ENCODE results near the gene COA1.

COA1 gene

DNA sequence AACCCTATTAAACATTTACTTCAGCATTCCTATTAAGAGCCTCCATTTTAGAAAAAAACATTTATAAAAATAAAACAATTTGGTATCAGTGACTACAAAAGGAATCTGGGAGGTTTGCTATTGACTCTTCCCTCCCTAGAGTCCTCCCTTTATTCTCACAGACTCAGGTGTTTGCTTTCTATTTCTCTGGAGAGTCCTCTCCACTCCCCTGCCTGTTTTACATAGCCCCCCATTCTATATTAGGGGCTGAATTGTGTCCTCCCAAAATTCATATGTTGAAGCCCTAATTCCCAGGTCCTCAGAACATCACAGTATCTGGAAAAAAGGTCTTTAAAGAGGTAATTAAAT is 69.8 kb downstream of the COA1 start:
- Histone ChIP-seq H3K27me3 (ENCODE audit: low read length) (no peaks in the 10 kb centered on the region), H3K79me2 (ENCODE audit: insufficient read depth, low read length) (peaks cover 87% of the 10 kb centered on the region), H3K36me3 (ENCODE audit: low read length) (0 out of 2 replicates have a peak, but pooled peaks cover 13% of the 10 kb centered on the region), H3K9ac (ENCODE audit: low read length) (peak overlapping the region; percentile 50), H3K9me2 (replicated peaks; ENCODE audit: insufficient read depth, low read length) (no peaks in the 10 kb centered on the region), H3F3A (ENCODE audit: insufficient read depth) (peaks cover 39% of the 10 kb centered on the region), H4K20me1 (ENCODE audit: low read depth, low read length) (no peaks in the 10 kb centered on the region), H3K27ac (ENCODE audit: low read depth, low read length) (peak overlapping the region; percentile 81), H3K9me3 (ENCODE audit: insufficient read depth, low read length) (no peaks in the 10 kb centered on the region), H3K4me2 (ENCODE audit: low read depth, low read length, poor library complexity, severe bottlenecking) (peak overlapping the region; percentile 50), H3K4me3 (ENCODE audit: insufficient read depth, low read length, poor library complexity, severe bottlenecking) (peak overlapping the region; percentile 2), H2AFZ (ENCODE audit: low read depth, low read length, severe bottlenecking) (no peak overlapping the region)
- TF ChIP-seq, protein P1, sequence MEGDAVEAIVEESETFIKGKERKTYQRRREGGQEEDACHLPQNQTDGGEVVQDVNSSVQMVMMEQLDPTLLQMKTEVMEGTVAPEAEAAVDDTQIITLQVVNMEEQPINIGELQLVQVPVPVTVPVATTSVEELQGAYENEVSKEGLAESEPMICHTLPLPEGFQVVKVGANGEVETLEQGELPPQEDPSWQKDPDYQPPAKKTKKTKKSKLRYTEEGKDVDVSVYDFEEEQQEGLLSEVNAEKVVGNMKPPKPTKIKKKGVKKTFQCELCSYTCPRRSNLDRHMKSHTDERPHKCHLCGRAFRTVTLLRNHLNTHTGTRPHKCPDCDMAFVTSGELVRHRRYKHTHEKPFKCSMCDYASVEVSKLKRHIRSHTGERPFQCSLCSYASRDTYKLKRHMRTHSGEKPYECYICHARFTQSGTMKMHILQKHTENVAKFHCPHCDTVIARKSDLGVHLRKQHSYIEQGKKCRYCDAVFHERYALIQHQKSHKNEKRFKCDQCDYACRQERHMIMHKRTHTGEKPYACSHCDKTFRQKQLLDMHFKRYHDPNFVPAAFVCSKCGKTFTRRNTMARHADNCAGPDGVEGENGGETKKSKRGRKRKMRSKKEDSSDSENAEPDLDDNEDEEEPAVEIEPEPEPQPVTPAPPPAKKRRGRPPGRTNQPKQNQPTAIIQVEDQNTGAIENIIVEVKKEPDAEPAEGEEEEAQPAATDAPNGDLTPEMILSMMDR (IDR thresholded peaks at IDR 0.05; ENCODE audit: insufficient read depth, low read length, poor library complexity, severe bottlenecking), result no peak

DNA sequence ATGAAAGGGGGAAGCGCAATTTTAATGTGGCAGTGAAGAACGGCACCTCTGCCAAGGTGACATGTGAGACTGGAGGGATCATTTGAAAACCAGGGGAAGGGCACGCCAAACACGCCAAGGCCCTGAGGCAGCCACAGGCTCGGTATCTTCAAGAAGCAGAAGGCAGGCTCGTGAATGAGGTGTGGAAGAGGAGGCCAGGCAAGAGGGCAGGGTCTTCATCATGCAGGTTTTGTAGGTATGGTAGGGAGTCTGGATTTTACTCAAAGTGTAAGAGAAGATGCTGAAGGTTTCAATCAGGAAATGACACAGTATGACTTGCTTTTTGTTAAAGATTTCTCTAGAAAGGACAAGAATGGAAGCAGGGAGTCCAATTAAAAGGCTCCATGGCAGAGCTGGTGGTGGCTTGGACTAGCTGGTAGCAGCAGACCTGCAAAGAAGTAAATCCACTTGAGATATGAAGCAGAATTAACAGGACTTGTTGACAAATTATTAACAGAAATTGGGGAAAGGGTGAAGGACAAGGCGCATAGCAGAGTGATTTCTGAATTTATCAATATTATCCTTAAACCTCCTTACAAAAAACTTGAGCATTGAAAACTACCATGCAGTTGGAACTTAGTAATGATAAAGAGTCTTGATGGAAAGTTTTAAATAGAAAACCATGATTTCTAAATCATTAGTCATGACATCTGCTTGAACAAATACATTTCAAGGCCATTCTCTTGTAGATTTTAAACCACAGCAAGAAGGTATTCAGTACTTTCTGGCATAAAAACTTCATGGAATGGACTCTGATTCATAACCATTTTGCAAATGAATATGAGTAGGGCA is 70.4 kb downstream of the COA1 start:
- Histone ChIP-seq H3K36me3 (ENCODE audit: low read length) (0 out of 2 replicates have a peak, but pooled peaks cover 13% of the 10 kb centered on the region), H3K4me2 (ENCODE audit: low read depth, low read length, poor library complexity, severe bottlenecking) (peak overlapping the region; percentile 50), H3K9ac (ENCODE audit: low read length) (peak overlapping the region; percentile 50), H3F3A (ENCODE audit: insufficient read depth) (peaks cover 45% of the 10 kb centered on the region), H4K20me1 (ENCODE audit: low read depth, low read length) (no peaks in the 10 kb centered on the region), H3K9me2 (replicated peaks; ENCODE audit: insufficient read depth, low read length) (no peaks in the 10 kb centered on the region), H3K9me3 (ENCODE audit: insufficient read depth, low read length) (no peaks in the 10 kb centered on the region), H3K4me3 (ENCODE audit: insufficient read depth, low read length, poor library complexity, severe bottlenecking) (peak overlapping the region; percentile 2), H2AFZ (ENCODE audit: low read depth, low read length, severe bottlenecking) (no peak overlapping the region), H3K79me2 (ENCODE audit: insufficient read depth, low read length) (peaks cover 87% of the 10 kb centered on the region), H3K27ac (ENCODE audit: low read depth, low read length) (peak overlapping the region; percentile 81), H3K27me3 (ENCODE audit: low read length) (no peaks in the 10 kb centered on the region)
- TF ChIP-seq, protein P1 (IDR thresholded peaks at IDR 0.05; ENCODE audit: insufficient read depth, low read length, poor library complexity, severe bottlenecking), result no peak
- no peak for TF ChIP-seq EZH2phosphoT487 (conservative IDR thresholded peaks at IDR 0.05; ENCODE audit: low read length)

GRCh38 chr7:43656997-43657396 is 72.3 kb downstream of the COA1 start:
- Histone ChIP-seq H3K36me3 (ENCODE audit: low read length) (0 out of 2 replicates have a peak, but pooled peaks cover 8% of the 10 kb centered on the region), H3K9ac (ENCODE audit: low read length) (no peak overlapping the region), H3K4me2 (ENCODE audit: low read depth, low read length, poor library complexity, severe bottlenecking) (no peak overlapping the region), H3K4me3 (ENCODE audit: insufficient read depth, low read length, poor library complexity, severe bottlenecking) (no peak overlapping the region), H3K9me3 (ENCODE audit: insufficient read depth, low read length) (no peaks in the 10 kb centered on the region), H3K79me2 (ENCODE audit: insufficient read depth, low read length) (peaks cover 84% of the 10 kb centered on the region), H4K20me1 (ENCODE audit: low read depth, low read length) (no peaks in the 10 kb centered on the region), H2AFZ (ENCODE audit: low read depth, low read length, severe bottlenecking) (no peak overlapping the region), H3K9me2 (replicated peaks; ENCODE audit: insufficient read depth, low read length) (no peaks in the 10 kb centered on the region), H3K27me3 (ENCODE audit: low read length) (no peaks in the 10 kb centered on the region), H3F3A (ENCODE audit: insufficient read depth) (peaks cover 45% of the 10 kb centered on the region), H3K27ac (ENCODE audit: low read depth, low read length) (peak overlapping the region; percentile 47; the same call in 1 of the 2 replicates)
- TF ChIP-seq, protein P1 (IDR thresholded peaks at IDR 0.05; ENCODE audit: insufficient read depth, low read length, poor library complexity, severe bottlenecking), result no peak
- TF ChIP-seq EZH2phosphoT487 (conservative IDR thresholded peaks at IDR 0.05; ENCODE audit: low read length), result no peak

All from SU-DHL-6 (cell line).